Measurements from ENCODE around the gene CDR2. TPM values are rescaled to one million over a fixed set of nuclear protein-coding genes. Genes with fewer than 3 reads are reported as not detected.

CDR2 gene
- total and polyA plus RNA-seq, 9 of the 15 experiments (the other 6 are each of a cell fraction or from before 2014, with no cell fraction given), result 4.6 to 30.3 (median 19.9) TPM

GRCh38 chr16:22300427-22301071, 73.9 kb downstream of the CDR2 start:
- no peak overlapping the region for H3K4me3 ChIP-seq
- DNase-seq (ENCODE audit: extremely low read depth in 1 of 4, low spot score in 3 of 4) (peak; percentile 17 to 50 (median 32)), ATAC-seq (no peak), FAIRE-seq (no peak)
- H4K20me1 ChIP-seq (replicated peaks; ENCODE audit: control insufficient read depth, insufficient read depth, low read length), result peaks cover 45% of the 10 kb centered on the region
- no TSS peak for BruUV-seq (replicated peaks)
- H3K9ac ChIP-seq (ENCODE audit: insufficient read depth in 1 of 2, low read depth in 2 of 2, low read length in 2 of 2), result peak overlapping the region in 1 of 2 experiments; percentile 3; a peak in 1 of 4 replicates
- peaks cover 66% of the 10 kb centered on the region for H3K36me3 ChIP-seq (ENCODE audit: control insufficient read depth, insufficient read depth, low read length)
- H3K27ac ChIP-seq (ENCODE audit: extremely low read depth, low read depth, low read length), result no peak overlapping the region
- no peaks in the 10 kb centered on the region for H3K27me3 ChIP-seq (ENCODE audit: control insufficient read depth in 2 of 2, insufficient read depth in 2 of 2, low read length in 2 of 2)
- peaks cover 74% of the 10 kb centered on the region for H3K79me2 ChIP-seq (ENCODE audit: control insufficient read depth, insufficient read depth, low read length)
- H3K9me3 ChIP-seq (replicated peaks; ENCODE audit: control insufficient read depth, insufficient read depth, low read depth, low read length), result no peaks in the 10 kb centered on the region
- POLR2A ChIA-PET, result interaction anchor here (0.6 to 3.0 kb wide), 4 partner anchors 13 to 347 kb away, joined by 3 to 10 read pairs (median 4); partner anchors contain the start of gene UQCRC2
- intact Hi-C loops (cut with micrococcal nuclease) (no loop called here), in situ Hi-C loops (cut with MboI) (no loop called here)
- H3K4me2 ChIP-seq (ENCODE audit: insufficient read depth, low read length), result no peak overlapping the region
- CTCF ChIA-PET (ENCODE audit: low intra/inter-chr PET ratio), result interaction anchor here (1.2 kb wide), 1 partner anchor 104 kb away, joined by 3 read pairs; no protein-coding TSS in a partner anchor
- peaks cover 10 to 15% of the 10 kb centered on the region in 2 experiments; a peak in 4 of 5 replicates for H3K4me1 ChIP-seq (replicated peaks in 1 of 2; ENCODE audit: control insufficient read depth in 2 of 2, insufficient read depth in 2 of 2, low read length in 2 of 2)
- WGBS (ENCODE audit: insufficient coverage, low coverage, missing lambda C conversion rate), result 73% methylated on average over 8 of the region's 8 CpGs
- peaks cover 4% of the 10 kb centered on the region for H3K9me1 ChIP-seq (ENCODE audit: control insufficient read depth, insufficient read depth, low read length)
- H2AFZ ChIP-seq (ENCODE audit: low read depth, low read length), result no peak overlapping the region
- TF ChIP-seq CREM (IDR thresholded peaks at IDR 0.05; ENCODE audit: low read depth) (no peak), HMGN3 (IDR thresholded peaks at IDR 0.05; ENCODE audit: borderline replicate concordance, extremely low read depth, insufficient read length, low read depth, low read length) (no peak), ZNF79 (CRISPR knock-in tag; IDR thresholded peaks at IDR 0.05; ENCODE audit: low read depth) (no peak), NBN (IDR thresholded peaks at IDR 0.05; ENCODE audit: low read depth) (no peak), TBP (optimal IDR thresholded peaks at IDR 0.05; ENCODE audit: low read depth, low read length) (no peak), FOXA3 (CRISPR knock-in tag; conservative IDR thresholded peaks at IDR 0.05 in 1 of 2, IDR thresholded peaks at IDR 0.05 in 1 of 2) (no peak), GATAD2A (IDR thresholded peaks at IDR 0.05) (no peak), RBM14 (IDR thresholded peaks at IDR 0.05; ENCODE audit: borderline replicate concordance, insufficient read depth, low read depth, low read length) (no peak), NFYB (IDR thresholded peaks at IDR 0.05; ENCODE audit: extremely low read depth, insufficient read length) (no peak), CCNT2 (IDR thresholded peaks at IDR 0.05; ENCODE audit: borderline replicate concordance, extremely low read depth, insufficient read length, low read depth, low read length) (no peak), HDAC2 (IDR thresholded peaks at IDR 0.05) (no peak), RAD21 (CRISPR knock-in tag; conservative IDR thresholded peaks at IDR 0.05 in 1 of 2, IDR thresholded peaks at IDR 0.05 in 1 of 2) (peak in 1 of 2 experiments; percentile 50; a peak in 2 of 4 replicates), RBFOX2 (IDR thresholded peaks at IDR 0.05; ENCODE audit: low read depth, low read length) (peak; percentile 25; the same call in 1 of the 2 replicates), CBX1 (IDR thresholded peaks at IDR 0.05; ENCODE audit: low read depth) (no peak), ETV5 (CRISPR knock-in tag; IDR thresholded peaks at IDR 0.05; ENCODE audit: low read depth) (no peak), FOXA1 (IDR thresholded peaks at IDR 0.05; ENCODE audit: borderline replicate concordance) (no peak)
- TF ChIP-seq, protein P1, sequence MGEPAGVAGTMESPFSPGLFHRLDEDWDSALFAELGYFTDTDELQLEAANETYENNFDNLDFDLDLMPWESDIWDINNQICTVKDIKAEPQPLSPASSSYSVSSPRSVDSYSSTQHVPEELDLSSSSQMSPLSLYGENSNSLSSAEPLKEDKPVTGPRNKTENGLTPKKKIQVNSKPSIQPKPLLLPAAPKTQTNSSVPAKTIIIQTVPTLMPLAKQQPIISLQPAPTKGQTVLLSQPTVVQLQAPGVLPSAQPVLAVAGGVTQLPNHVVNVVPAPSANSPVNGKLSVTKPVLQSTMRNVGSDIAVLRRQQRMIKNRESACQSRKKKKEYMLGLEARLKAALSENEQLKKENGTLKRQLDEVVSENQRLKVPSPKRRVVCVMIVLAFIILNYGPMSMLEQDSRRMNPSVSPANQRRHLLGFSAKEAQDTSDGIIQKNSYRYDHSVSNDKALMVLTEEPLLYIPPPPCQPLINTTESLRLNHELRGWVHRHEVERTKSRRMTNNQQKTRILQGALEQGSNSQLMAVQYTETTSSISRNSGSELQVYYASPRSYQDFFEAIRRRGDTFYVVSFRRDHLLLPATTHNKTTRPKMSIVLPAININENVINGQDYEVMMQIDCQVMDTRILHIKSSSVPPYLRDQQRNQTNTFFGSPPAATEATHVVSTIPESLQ (CRISPR knock-in tag; IDR thresholded peaks at IDR 0.05), result no peak
